ENCODE measurements around the gene PRDM2. TPM values are rescaled to one million over a fixed set of nuclear protein-coding genes. Genes with fewer than 3 reads are reported as not detected.

PRDM2 gene
- total RNA-seq, 2 donors from 2014 or later: 29.3 to 30.0 TPM

DNA sequence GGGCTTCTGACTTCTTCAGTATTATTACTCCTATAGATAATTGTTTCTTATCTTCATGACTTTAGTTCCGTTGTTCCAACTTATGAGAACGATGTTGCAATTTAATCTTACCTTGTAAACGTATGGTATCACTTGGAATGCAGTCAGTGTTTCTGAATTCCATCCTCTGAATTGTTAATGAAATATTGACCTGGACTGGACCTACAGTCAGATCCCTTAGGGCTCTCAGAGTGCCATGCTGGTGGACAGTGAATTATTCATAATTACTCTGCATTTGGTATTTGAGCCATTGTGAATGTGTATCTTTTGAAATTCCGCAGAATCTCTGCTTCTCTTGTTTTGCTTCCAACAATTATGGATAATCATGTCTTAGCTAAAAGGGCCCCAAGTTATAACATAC is 72.3 kb downstream of the PRDM2 start:
- Histone ChIP-seq H3K4me3 (no peak overlapping the region), H3K4me1 (no peaks in the 10 kb centered on the region), H3K27ac (no peak overlapping the region), H3K27me3 (no peaks in the 10 kb centered on the region), H3K9me3 (no peaks in the 10 kb centered on the region), H3K9ac (ENCODE audit: low read depth in 2 of 2, low read length in 2 of 2) (no peak overlapping the region), H3K36me3 (no peaks in the 10 kb centered on the region)
- intact Hi-C loops (cut with DNase I): no loop called here
- no peak for DNase-seq
- TF ChIP-seq, protein P1, sequence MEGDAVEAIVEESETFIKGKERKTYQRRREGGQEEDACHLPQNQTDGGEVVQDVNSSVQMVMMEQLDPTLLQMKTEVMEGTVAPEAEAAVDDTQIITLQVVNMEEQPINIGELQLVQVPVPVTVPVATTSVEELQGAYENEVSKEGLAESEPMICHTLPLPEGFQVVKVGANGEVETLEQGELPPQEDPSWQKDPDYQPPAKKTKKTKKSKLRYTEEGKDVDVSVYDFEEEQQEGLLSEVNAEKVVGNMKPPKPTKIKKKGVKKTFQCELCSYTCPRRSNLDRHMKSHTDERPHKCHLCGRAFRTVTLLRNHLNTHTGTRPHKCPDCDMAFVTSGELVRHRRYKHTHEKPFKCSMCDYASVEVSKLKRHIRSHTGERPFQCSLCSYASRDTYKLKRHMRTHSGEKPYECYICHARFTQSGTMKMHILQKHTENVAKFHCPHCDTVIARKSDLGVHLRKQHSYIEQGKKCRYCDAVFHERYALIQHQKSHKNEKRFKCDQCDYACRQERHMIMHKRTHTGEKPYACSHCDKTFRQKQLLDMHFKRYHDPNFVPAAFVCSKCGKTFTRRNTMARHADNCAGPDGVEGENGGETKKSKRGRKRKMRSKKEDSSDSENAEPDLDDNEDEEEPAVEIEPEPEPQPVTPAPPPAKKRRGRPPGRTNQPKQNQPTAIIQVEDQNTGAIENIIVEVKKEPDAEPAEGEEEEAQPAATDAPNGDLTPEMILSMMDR (IDR thresholded peaks at IDR 0.05): no peak

DNA sequence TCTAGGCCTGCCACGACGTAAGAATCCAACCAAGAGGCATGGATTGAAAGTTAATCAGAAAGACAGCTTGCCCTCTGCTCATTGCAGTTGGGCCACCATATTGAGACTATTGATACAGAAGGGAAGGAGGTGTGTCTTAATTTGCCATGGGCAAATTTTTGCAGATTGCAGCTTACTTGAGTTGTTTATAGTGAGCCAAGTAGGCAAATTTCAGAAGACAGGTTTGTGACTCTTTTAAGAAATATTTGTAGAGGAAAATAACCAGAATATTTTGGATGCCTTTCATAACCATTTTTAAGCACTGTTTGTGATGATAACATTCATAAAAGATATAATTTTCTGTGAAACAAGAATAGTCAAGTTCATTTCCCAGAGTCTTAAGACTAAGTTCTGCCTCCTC is 74.1 kb downstream of the PRDM2 start:
- Histone ChIP-seq H3K9ac (ENCODE audit: low read depth in 2 of 2, low read length in 2 of 2) (no peak overlapping the region), H3K9me3 (no peaks in the 10 kb centered on the region)

DNA sequence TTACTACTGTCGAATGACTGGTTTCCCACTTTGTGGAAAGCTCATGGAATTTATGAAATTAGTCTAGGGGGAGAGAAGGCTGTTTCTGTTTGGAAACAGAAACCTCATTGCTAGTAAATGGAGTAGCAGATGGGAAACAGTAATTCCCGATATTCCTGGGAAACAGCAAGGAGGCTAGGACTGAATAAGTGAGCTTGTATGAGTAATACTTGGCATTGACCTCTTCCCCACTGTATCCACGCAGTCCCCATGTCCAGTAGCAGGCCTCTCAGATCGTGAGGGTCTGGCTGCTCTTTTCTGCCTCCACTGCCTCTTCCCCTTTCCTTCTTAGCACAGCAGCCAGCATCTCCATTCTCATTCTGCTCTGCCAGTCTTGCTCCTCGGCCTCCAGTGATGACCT is 75.5 kb downstream of the PRDM2 start:
- Histone ChIP-seq H3K27me3 (no peaks in the 10 kb centered on the region), H3K9me3 (no peaks in the 10 kb centered on the region), H3K9ac (ENCODE audit: low read depth in 2 of 2, low read length in 2 of 2) (no peak overlapping the region), H3K4me1 (no peaks in the 10 kb centered on the region), H3K4me3 (no peak overlapping the region), H3K27ac (no peak overlapping the region), H3K36me3 (no peaks in the 10 kb centered on the region)
- intact Hi-C loops (cut with DNase I): no loop called here
- TF ChIP-seq, protein P1 (IDR thresholded peaks at IDR 0.05): no peak
- DNase-seq: no peak

More for the DNA sequence above, 74.1 kb downstream of the PRDM2 start:
- no peaks in the 10 kb centered on the region for H3K27me3 ChIP-seq
- intact Hi-C loops (cut with DNase I): no loop called here
- TF ChIP-seq, protein P1 (IDR thresholded peaks at IDR 0.05): no peak
- no peak overlapping the region for H3K4me3 ChIP-seq
- no peaks in the 10 kb centered on the region for H3K4me1 ChIP-seq
- DNase-seq: no peak
- no peaks in the 10 kb centered on the region for H3K36me3 ChIP-seq
- no peak overlapping the region for H3K27ac ChIP-seq

DNA sequence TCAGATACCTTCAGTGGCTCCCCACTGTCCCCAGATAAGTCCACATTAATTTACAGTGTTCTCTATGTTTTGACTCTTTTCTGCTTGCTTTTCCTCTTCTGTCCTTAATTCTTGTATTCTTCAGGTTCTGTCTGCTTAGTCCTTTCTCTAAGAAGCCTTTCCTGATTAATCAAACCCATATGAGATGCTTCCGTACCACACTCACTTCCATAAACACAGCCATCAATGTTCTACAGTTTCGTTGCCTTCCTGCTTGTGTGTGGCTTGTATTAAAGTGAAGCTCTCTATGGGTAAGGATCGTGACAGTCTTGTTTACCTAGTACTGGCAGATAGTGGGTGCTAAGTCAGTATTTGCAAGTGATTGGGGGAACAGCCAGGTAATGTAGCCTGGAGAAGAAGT is 75.9 kb downstream of the PRDM2 start:
- Histone ChIP-seq H3K36me3 (no peaks in the 10 kb centered on the region), H3K9me3 (no peaks in the 10 kb centered on the region), H3K4me3 (no peak overlapping the region), H3K27me3 (no peaks in the 10 kb centered on the region), H3K27ac (no peak overlapping the region), H3K4me1 (no peaks in the 10 kb centered on the region), H3K9ac (ENCODE audit: low read depth in 2 of 2, low read length in 2 of 2) (no peak overlapping the region)
- TF ChIP-seq, protein P1 (IDR thresholded peaks at IDR 0.05): no peak
- intact Hi-C loops (cut with DNase I): no loop called here
- DNase-seq: no peak

DNA sequence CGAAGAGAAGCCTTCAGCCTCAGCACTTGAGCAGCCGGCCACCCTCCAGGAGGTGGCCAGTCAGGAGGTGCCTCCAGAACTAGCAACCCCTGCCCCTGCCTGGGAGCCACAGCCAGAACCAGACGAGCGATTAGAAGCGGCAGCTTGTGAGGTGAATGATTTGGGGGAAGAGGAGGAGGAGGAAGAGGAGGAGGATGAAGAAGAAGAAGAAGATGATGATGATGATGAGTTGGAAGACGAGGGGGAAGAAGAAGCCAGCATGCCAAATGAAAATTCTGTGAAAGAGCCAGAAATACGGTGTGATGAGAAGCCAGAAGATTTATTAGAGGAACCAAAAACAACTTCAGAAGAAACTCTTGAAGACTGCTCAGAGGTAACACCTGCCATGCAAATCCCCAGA is 78.4 kb downstream of the PRDM2 start:
- Histone ChIP-seq H3K9ac (ENCODE audit: low read depth in 2 of 2, low read length in 2 of 2) (no peak overlapping the region), H3K9me3 (no peaks in the 10 kb centered on the region), H3K27ac (no peak overlapping the region), H3K4me1 (no peaks in the 10 kb centered on the region), H3K27me3 (no peaks in the 10 kb centered on the region), H3K36me3 (peaks cover 4% of the 10 kb centered on the region), H3K4me3 (no peak overlapping the region)
- TF ChIP-seq, protein P1 (IDR thresholded peaks at IDR 0.05): no peak
- intact Hi-C loops (cut with DNase I): no loop called here
- DNase-seq: no peak

DNA sequence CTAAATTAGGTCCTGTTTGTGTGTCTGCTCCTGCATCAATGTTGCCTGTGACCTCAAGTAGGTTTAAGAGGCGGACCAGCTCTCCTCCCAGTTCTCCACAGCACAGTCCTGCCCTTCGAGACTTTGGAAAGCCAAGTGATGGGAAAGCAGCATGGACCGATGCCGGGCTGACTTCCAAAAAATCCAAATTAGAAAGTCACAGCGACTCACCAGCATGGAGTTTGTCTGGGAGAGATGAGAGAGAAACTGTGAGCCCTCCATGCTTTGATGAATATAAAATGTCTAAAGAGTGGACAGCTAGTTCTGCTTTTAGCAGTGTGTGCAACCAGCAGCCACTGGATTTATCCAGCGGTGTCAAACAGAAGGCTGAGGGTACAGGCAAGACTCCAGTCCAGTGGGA is 79.9 kb downstream of the PRDM2 start:
- intact Hi-C loops (cut with DNase I): no loop called here
- Histone ChIP-seq H3K4me3 (no peak overlapping the region), H3K27ac (no peak overlapping the region), H3K36me3 (peaks cover 4% of the 10 kb centered on the region), H3K4me1 (no peaks in the 10 kb centered on the region), H3K27me3 (no peaks in the 10 kb centered on the region), H3K9ac (ENCODE audit: low read depth in 2 of 2, low read length in 2 of 2) (no peak overlapping the region), H3K9me3 (no peaks in the 10 kb centered on the region)
- TF ChIP-seq, protein P1 (IDR thresholded peaks at IDR 0.05): no peak
- no peak for DNase-seq

All from colonic mucosa (tissue), 4 donors.